HCT116 (cell line): ENCODE measurements around the gene RNF148. TPM values are rescaled to one million over a fixed set of nuclear protein-coding genes. Genes with fewer than 3 reads are reported as not detected.
"Not testable (repeated sequence)": the region's sequence is repeated elsewhere in the genome, so short reads cannot be mapped to it uniquely, and the experiment has no call there.

Experiments used
- ATAC-seq: fragments of 200-7000 bp; cut with Tn5 transposase; 2 replicates; pipeline ENCODE4 v1.9.1; 2020; ENCODE audit warnings: mild to moderate bottlenecking, moderate library complexity
- BruUV-seq: library from RNA; stranded (reverse); fragments of 400-500 nt; replicated peaks from 2 replicates; lab custom pipeline; 2021; lab: Mats Ljungman, UMichigan
- CTCF ChIA-PET: fragments of 300-600 bp; sonication (Branson Sonifier 250); formaldehyde crosslinking; loops from one replicate; lab custom pipeline; 2021; ENCODE audit warnings: antibody characterized with exemption; lab: Charles Lee
- POLR2A ChIA-PET: fragments of 300-600, 350-600 bp; sonication (Branson Sonifier 250); formaldehyde crosslinking; loops from one replicate; lab custom pipeline; 2021; ENCODE audit warnings: antibody characterized with exemption; lab: Charles Lee
- RAD21 ChIA-PET, 2 experiments: fragments of 300-600 bp; sonication (Branson Sonifier 250); formaldehyde crosslinking; loops; one replicate each; lab custom pipeline; 2023; ENCODE audit warnings: low total read pairs in 2 of 2; ENCODE audit not compliant: uncharacterized antibody in 2 of 2, unreplicated experiment in 2 of 2, low non-redundant PET in 1 of 2; lab: Charles Lee
- DNase-seq: peaks from one replicate; pipeline ENCODE4 v3.0.0-alpha.2; 2010; ENCODE audit warnings: low read depth, low spot score
- H2AFZ ChIP-seq: fragments of 200-600 bp; shearing (Covaris generic), sonication (generic); 2 replicates; pipeline ENCODE4 v1.6.1; 2017; ENCODE audit warnings: low read depth, mixed run types, mixed read lengths, antibody characterized with exemption, low read length; ENCODE audit not compliant: poor library complexity, severe bottlenecking
- H3K27ac ChIP-seq: 2 replicates; pipeline ENCODE4 v1.5.1; 2012; ENCODE audit warnings: low read depth, low read length
- H3K27me3 ChIP-seq: fragments of 200-600 bp; sonication (generic); 2 replicates; pipeline ENCODE4 v1.6.1; 2016; ENCODE audit warnings: mixed run types, low read length, mixed read lengths; ENCODE audit not compliant: insufficient read depth
- H3K36me3 ChIP-seq, 2 experiments: fragments of 200-500 bp in 1 of 2; fragments of 200-600 bp in 1 of 2; sonication (Bioruptor generic) in 1 of 2; sonication (generic) in 1 of 2; 2 replicates each; pipeline versions ENCODE4 v1.5.1 to v1.6.1; 2014 to 2016; ENCODE audit warnings: low read length in 2 of 2, inconsistent platforms in 1 of 2, mixed read lengths in 1 of 2, mixed run types in 1 of 2; ENCODE audit not compliant: insufficient read depth in 2 of 2, control insufficient read depth in 1 of 2
- H3K4me1 ChIP-seq, 2 experiments: fragments of 200-600 bp in 1 of 2; sonication (generic) in 1 of 2; 2 replicates each; pipeline versions ENCODE4 v1.5.1 to v1.6.1; 2012 to 2017; ENCODE audit warnings: low read length in 2 of 2, inconsistent platforms in 1 of 2, mild to moderate bottlenecking in 1 of 2, mixed read lengths in 1 of 2, mixed run types in 1 of 2, moderate library complexity in 1 of 2; ENCODE audit not compliant: insufficient read depth in 2 of 2, control insufficient read depth in 1 of 2
- H3K4me2 ChIP-seq: fragments of 200-600 bp; sonication (generic); 2 replicates; pipeline ENCODE4 v1.6.1; 2017; ENCODE audit warnings: mixed run types, low read length, mixed read lengths
- H3K4me3 ChIP-seq, 2 experiments: fragments of 200-600 bp in 1 of 2; sonication (generic) in 1 of 2; replicated peaks in 1 of 2; 2 replicates each; pipeline ENCODE4 v1.5.1; 2011 to 2016; ENCODE audit warnings: low read length in 2 of 2, control low read depth in 1 of 2, low read depth in 1 of 2, mild to moderate bottlenecking in 1 of 2, mixed read lengths in 1 of 2, mixed run types in 1 of 2
- H3K79me2 ChIP-seq: fragments of 200-600 bp; sonication (generic); 2 replicates; pipeline ENCODE4 v1.6.1; 2017; ENCODE audit warnings: mild to moderate bottlenecking, mixed run types, low read length, moderate library complexity, mixed read lengths; ENCODE audit not compliant: insufficient read depth
- H3K9ac ChIP-seq: fragments of 200-600 bp; sonication (generic); 2 replicates; pipeline ENCODE4 v1.6.1; 2016; ENCODE audit warnings: low read length, mixed read lengths
- H3K9me2 ChIP-seq: fragments of 200-600 bp; sonication (generic), shearing (Covaris generic); 2 replicates; pipeline ENCODE4 v1.6.1; 2017; ENCODE audit warnings: mixed run types, mild to moderate bottlenecking, moderate library complexity; ENCODE audit not compliant: insufficient read depth
- H3K9me3 ChIP-seq, 2 experiments: fragments of 200-500 bp in 1 of 2; fragments of 200-600 bp in 1 of 2; sonication (Bioruptor generic) in 1 of 2; sonication (generic) in 1 of 2; 2 replicates each; pipeline ENCODE4 v1.6.1; 2014 to 2017; ENCODE audit warnings: low read length in 2 of 2, mixed read lengths in 2 of 2, inconsistent platforms in 1 of 2, low read depth in 1 of 2, mild to moderate bottlenecking in 1 of 2, mixed run types in 1 of 2, moderate library complexity in 1 of 2; ENCODE audit not compliant: control insufficient read depth in 1 of 2, insufficient read depth in 1 of 2
- H4K20me1 ChIP-seq: fragments of 200-600 bp; sonication (generic), shearing (Covaris generic); 2 replicates; pipeline ENCODE4 v1.6.1; 2017; ENCODE audit warnings: mixed run types, mild to moderate bottlenecking, moderate library complexity; ENCODE audit not compliant: insufficient read depth
- CBX3 ChIP-seq: IDR thresholded peaks from 2 replicates; pipeline ENCODE4 v1.6.1; 2012; ENCODE audit warnings: low read depth
- CTCF ChIP-seq, 3 experiments: fragments of 200-600 bp in 1 of 3; sonication (generic) in 1 of 3; IDR thresholded peaks in 2 of 3; conservative IDR thresholded peaks in 1 of 3; 2 replicates each; pipeline ENCODE4 v1.5.1; 2012 to 2017; ENCODE audit warnings: low read depth in 2 of 3, low read length in 2 of 3, antibody characterized with exemption in 1 of 3, borderline replicate concordance in 1 of 3, control low read depth in 1 of 3, mild to moderate bottlenecking in 1 of 3, mixed read lengths in 1 of 3, mixed run types in 1 of 3, moderate library complexity in 1 of 3; ENCODE audit not compliant: insufficient read depth in 1 of 3
- EZH2 ChIP-seq: fragments of 200-600 bp; sonication (generic); IDR thresholded peaks from 2 replicates; pipeline ENCODE4 v1.6.1; 2017; ENCODE audit warnings: antibody characterized with exemption, mixed run types
- intact Hi-C: fragments of 100-400 bp; cut with micrococcal nuclease; formaldehyde crosslinking; loops from 2 replicates; pipeline ENCODE4 v1.10.0; 2022
- total RNA-seq: library from RNA; stranded (reverse); gene quantifications from one replicate; pipeline ENCODE4 v1.2.1, GENCODE V29; 2021; ENCODE audit not compliant: unreplicated experiment

Gene RNF148
- total RNA-seq, 1 experiment from 2014 or later = 0.22 TPM

- Histone ChIP-seq H2AFZ (no peak overlapping the region), H3K4me2 (no peak overlapping the region), H3K9me3 (no peaks in the 10 kb centered on the region), H3K79me2 (no peaks in the 10 kb centered on the region), H3K9ac (no peak overlapping the region), H3K4me1 (peaks cover 6 to 7% of the 10 kb centered on the region in 2 experiments; a peak in 3 of 4 replicates), H3K4me3 (no peak overlapping the region), H3K27me3 (no peaks in the 10 kb centered on the region), H3K9me2 (no peaks in the 10 kb centered on the region), H3K36me3 (no peaks in the 10 kb centered on the region), H3K27ac (no peak overlapping the region), H4K20me1 (no peaks in the 10 kb centered on the region)
- intact Hi-C loops = no loop called here
- ChIA-PET POLR2A (no interaction called here), RAD21 (no interaction called here), CTCF (no interaction called here)
- ATAC-seq (no peak), DNase-seq (no peak)
- BruUV-seq = no TSS peak
- TF ChIP-seq CBX3 = no peak
Observed at GRCh38 chr7:122684504-122684903, 18.2 kb downstream of the RNF148 start.

- ATAC-seq = no peak
- peaks cover 16 to 19% of the 10 kb centered on the region in 2 experiments; a peak in 3 of 4 replicates for H3K4me1 ChIP-seq
- intact Hi-C loops = no loop called here
- DNase-seq = no peak
- H2AFZ ChIP-seq = no peak overlapping the region
- no peaks in the 10 kb centered on the region for H3K79me2 ChIP-seq
- no peaks in the 10 kb centered on the region for H3K36me3 ChIP-seq
- TF ChIP-seq EZH2 = no peak
- TF ChIP-seq CTCF (IDR thresholded peaks at IDR 0.05 in 2 of 3, conservative IDR thresholded peaks at IDR 0.05 in 1 of 3; ENCODE audit: borderline replicate concordance in 1 of 3, insufficient read depth in 1 of 3, low read depth in 2 of 3, low read length in 2 of 3) = no peak
- ChIA-PET CTCF (no interaction called here), POLR2A (no interaction called here), RAD21 (no interaction called here)
- no peaks in the 10 kb centered on the region for H3K9me2 ChIP-seq
- H3K9me3 ChIP-seq = no peaks in the 10 kb centered on the region
- H4K20me1 ChIP-seq = no peaks in the 10 kb centered on the region
- no peaks in the 10 kb centered on the region for H3K27me3 ChIP-seq
- no peak overlapping the region for H3K4me2 ChIP-seq
- no peak overlapping the region for H3K4me3 ChIP-seq
- BruUV-seq = no TSS peak
- no peak overlapping the region for H3K27ac ChIP-seq
- no peak overlapping the region for H3K9ac ChIP-seq
Observed at GRCh38 chr7:122682815-122683550, 19.7 kb downstream of the RNF148 start.

- H3K36me3 ChIP-seq, H3K79me2 ChIP-seq, ATAC-seq, H3K9me2 ChIP-seq, CTCF ChIA-PET, RAD21 ChIA-PET, BruUV-seq, H3K9ac ChIP-seq, POLR2A ChIA-PET, intact Hi-C loops, H3K4me3 ChIP-seq, H3K9me3 ChIP-seq, H3K4me2 ChIP-seq, H4K20me1 ChIP-seq, H3K27ac ChIP-seq, H3K27me3 ChIP-seq, H2AFZ ChIP-seq, DNase-seq: not testable (repeated sequence)
- H3K4me1 ChIP-seq = peaks cover 16 to 19% of the 10 kb centered on the region in 2 experiments; a peak in 3 of 4 replicates
Observed at GRCh38 chr7:122681186-122681585, 21.5 kb downstream of the RNF148 start.
